ENCODE measurements around the gene ZNF473.
"Not testable (repeated sequence)": the region's sequence is repeated elsewhere in the genome, so short reads cannot be mapped to it uniquely, and the experiment has no call there.

The ZNF473 gene

GRCh38 chr19:50050406-50051227 is 24.8 kb downstream of the ZNF473 start:
- DNase-seq (ENCODE audit: low read depth), result peak; percentile 74

- DNase-seq (ENCODE audit: low read depth), result not testable (repeated sequence)
These were observed 25.6 kb downstream of the ZNF473 start for GRCh38 chr19:50051228-50051895.

- DNase-seq (ENCODE audit: low read depth), result no peak
These were observed 26.2 kb downstream of the ZNF473 start for GRCh38 chr19:50051964-50052363.

- DNase-seq (ENCODE audit: low read depth), result no peak
These were observed 27.3 kb downstream of the ZNF473 start for GRCh38 chr19:50053119-50053518.

- no peak for DNase-seq (ENCODE audit: low read depth)
These were observed 32.6 kb downstream of the ZNF473 start for GRCh38 chr19:50058425-50058824.

GRCh38 chr19:50059045-50059444 is 33.2 kb downstream of the ZNF473 start:
- DNase-seq (ENCODE audit: low read depth), result no peak

- no peak for DNase-seq (ENCODE audit: low read depth)
These were observed 34.3 kb downstream of the ZNF473 start for GRCh38 chr19:50060107-50060506.

- DNase-seq (ENCODE audit: low read depth), result no peak
These were observed 35.8 kb downstream of the ZNF473 start for GRCh38 chr19:50061650-50062049.

- no peak for DNase-seq (ENCODE audit: low read depth)
These were observed 40.1 kb downstream of the ZNF473 start for GRCh38 chr19:50065938-50066337.

GRCh38 chr19:50067575-50067974 is 41.8 kb downstream of the ZNF473 start:
- DNase-seq (ENCODE audit: low read depth), result no peak

GRCh38 chr19:50068382-50068781 is 42.6 kb downstream of the ZNF473 start:
- DNase-seq (ENCODE audit: low read depth), result not testable (repeated sequence)

GRCh38 chr19:50075076-50075475 is 49.3 kb downstream of the ZNF473 start:
- not testable (repeated sequence) for DNase-seq (ENCODE audit: low read depth)

- DNase-seq (ENCODE audit: low read depth), result not testable (repeated sequence)
These were observed 50.0 kb downstream of the ZNF473 start for GRCh38 chr19:50075644-50076372.

- not testable (repeated sequence) for DNase-seq (ENCODE audit: low read depth)
These were observed 51.0 kb downstream of the ZNF473 start for GRCh38 chr19:50076581-50077355.

- DNase-seq (ENCODE audit: low read depth), result not testable (repeated sequence)
These were observed 53.2 kb downstream of the ZNF473 start for GRCh38 chr19:50079014-50079413.

- not testable (repeated sequence) for DNase-seq (ENCODE audit: low read depth)
These were observed 58.6 kb downstream of the ZNF473 start for GRCh38 chr19:50084440-50084839.

- not testable (repeated sequence) for DNase-seq (ENCODE audit: low read depth)
These were observed 61.3 kb downstream of the ZNF473 start for GRCh38 chr19:50087153-50087552.

- DNase-seq (ENCODE audit: low read depth), result peak; percentile 8
These were observed 64.9 kb downstream of the ZNF473 start for GRCh38 chr19:50090706-50091105.

GRCh38 chr19:50091786-50092185 is 66.0 kb downstream of the ZNF473 start:
- DNase-seq (ENCODE audit: low read depth), result not testable (repeated sequence)

GRCh38 chr19:50092597-50092996 is 66.8 kb downstream of the ZNF473 start:
- not testable (repeated sequence) for DNase-seq (ENCODE audit: low read depth)

GRCh38 chr19:50097884-50098283 is 72.1 kb downstream of the ZNF473 start:
- DNase-seq (ENCODE audit: low read depth), result not testable (repeated sequence)

- DNase-seq (ENCODE audit: low read depth), result not testable (repeated sequence)
These were observed 73.1 kb downstream of the ZNF473 start for GRCh38 chr19:50098892-50099291.

Data from activated T-helper 9 cell treated with anti-CD3 and anti-CD28 coated beads, Interleukin-2, amount 50 U/mL, for 16 hours (primary cell).